GM19324 (cell line): ENCODE measurements around the gene P2RX2.

Experiments
- ATAC-seq: cut with Tn5 transposase; IDR thresholded peaks from one replicate; pipeline ENCODE4 v1.9.1; 2021; ENCODE audit warnings: mild to moderate bottlenecking, moderate library complexity; ENCODE audit not compliant: unreplicated experiment, low FRiP score

The P2RX2 gene

DNA sequence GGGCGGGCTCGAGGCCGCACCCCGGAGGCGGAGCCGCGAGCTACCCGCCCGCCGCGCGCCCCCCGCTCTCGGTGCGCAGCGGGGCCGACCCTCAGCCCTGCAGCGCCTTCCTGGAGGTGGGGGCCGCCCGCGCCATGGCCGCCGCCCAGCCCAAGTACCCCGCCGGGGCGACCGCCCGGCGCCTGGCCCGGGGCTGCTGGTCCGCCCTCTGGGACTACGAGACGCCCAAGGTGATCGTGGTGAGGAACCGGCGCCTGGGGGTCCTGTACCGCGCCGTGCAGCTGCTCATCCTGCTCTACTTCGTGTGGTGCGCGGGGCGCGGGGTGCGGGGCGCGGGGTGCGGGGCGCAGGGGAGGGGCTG is at the start of gene P2RX2:
Gene P2RX2, plus strand, starts transcription at position 94 of the 361 bp plus-strand sequence. Its CDS starts 41 bp downstream, at position 135.
- no peak for ATAC-seq

DNA sequence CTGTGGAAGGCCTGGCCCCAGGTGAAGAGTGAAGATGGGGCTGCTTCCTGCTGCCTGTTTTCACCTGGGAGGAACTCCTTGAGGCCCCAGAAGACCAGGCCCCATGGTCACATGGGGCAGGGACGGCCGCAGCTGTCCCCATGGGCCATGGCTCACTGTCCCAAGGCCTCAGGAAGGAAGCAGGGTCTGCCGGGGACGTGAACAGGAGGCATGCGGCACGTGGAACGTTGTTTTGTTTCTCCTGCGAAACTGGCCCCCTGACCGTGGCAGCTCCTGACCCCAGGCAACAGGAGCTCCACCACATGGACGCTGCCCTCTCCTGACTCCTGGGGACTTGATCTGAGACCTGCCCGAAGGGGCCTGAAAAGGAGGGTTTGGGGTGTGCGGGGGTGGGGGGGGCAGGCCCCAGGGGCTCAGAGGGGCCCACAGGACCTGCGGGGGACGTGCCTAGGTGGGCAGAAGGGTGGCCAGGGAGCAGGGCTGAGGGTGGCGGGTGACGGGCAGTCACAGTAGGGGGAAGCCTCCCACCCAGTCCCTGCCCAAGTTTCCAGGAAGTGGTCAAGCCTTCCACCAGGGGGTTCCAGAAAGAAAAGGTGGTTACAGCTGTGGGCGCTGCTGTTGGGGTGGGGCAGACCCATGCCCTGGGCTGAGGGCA is 49.6 kb upstream of the P2RX2 start:
- ATAC-seq: no peak

DNA sequence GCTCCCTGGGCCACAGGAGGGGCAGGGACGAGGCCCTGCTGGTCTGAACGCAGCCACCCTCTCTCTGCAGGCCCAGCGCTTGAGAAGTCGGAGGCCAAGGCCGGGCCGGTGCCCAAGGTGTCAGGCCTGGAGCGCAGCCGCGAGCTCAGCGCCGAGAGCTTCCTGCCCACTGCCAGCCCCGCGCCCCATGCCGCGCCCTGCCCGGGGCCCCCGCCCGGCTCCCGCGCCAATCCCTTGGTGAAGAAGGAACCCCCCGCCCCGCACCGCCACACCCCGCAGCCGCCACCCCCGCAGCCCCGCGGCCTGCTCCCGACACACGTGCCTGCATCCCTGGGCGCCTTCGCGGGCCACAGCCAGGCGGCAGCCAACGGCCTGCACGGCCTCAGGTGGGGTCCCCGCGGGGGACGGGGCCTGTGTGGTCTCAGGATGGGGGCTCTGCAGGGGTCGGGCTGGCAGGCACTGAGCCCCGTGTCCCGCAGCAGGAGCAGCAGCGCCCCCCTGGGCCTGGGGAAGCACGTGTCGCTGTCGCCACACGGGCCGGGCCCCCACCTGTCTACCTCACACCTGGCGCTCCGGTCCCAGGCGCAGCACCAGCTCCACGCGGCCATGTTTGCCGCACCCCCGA is 48.6 kb upstream of the P2RX2 start:
- ATAC-seq: no peak

DNA sequence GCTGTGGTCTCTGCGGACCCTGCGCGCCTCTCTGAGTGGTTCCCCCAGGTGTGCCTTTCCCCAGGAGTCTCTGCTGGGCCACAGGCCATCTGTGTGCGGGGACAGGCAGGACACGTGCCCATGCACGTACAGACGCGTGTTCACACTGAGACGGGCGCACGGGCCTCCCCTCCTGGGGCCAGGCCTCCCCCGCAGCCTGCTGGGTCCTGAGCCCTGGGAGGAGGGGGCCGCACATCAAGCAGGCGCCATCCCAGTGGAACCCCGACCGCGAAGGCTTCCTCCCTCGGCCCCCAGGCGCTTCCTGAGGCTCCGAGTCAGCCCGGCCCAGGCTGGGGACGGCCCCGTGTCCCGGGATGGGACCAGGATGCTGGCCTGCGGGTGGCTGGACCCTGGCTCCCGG is 47.9 kb upstream of the P2RX2 start:
- no peak for ATAC-seq

DNA sequence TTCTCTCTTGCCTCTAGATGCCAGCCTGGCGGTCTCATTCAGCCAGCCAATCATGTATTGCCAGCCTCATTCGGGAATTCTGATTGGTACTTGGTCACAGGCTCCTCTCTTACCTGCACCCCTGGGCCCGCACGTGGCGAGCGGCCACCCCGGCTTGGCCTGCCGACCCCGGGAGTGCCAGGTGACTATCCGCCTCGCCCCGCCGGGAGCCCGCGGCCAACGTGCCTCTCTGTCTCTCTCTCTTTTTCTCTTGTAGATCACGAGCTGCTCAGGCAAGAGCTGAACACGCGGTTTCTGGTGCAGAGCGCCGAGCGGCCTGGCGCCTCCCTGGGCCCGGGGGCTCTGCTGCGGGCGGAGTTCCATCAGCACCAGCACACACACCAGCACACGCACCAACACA is 47.5 kb upstream of the P2RX2 start:
- no peak for ATAC-seq

DNA sequence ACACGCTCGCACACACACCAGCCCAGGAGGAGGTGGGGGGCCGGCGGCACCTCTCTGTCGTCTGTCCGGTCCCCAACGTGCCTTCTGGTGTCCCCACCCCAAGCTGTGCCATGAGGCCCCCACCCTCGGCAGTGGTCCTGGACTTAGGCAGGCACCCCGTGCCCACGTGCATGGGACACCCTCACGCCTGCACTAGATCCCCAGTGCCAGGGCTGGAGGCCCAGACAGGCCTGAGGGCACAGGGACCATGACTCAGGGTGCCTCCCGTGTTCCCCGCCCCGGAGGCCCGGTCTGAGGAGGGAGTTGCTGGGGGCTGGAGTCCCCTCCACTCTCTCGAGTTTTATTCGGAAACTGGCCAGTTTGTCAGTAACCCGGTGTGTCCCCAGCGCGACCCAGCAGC is 47.0 kb upstream of the P2RX2 start:
- ATAC-seq: no peak

DNA sequence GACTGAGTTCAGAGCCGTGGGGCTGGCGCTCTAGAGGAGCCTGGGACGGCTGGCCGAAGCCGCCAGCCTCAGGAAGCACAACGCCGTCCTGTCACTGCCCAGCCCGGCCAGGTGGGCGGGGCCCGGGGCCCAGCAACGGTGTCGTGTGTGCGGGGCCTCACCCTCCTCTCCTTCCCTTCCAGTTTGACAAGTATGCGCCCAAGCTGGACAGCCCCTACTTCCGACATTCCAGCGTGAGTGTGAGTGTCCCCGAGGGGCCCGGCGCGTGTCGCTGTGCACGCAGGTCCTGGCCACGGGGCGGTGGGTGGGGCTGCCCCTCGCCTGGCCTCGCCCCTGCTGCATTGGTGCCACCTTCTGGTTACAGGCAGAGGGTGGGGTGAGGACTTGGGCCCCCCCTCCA is 46.5 kb upstream of the P2RX2 start:
- ATAC-seq: no peak

DNA sequence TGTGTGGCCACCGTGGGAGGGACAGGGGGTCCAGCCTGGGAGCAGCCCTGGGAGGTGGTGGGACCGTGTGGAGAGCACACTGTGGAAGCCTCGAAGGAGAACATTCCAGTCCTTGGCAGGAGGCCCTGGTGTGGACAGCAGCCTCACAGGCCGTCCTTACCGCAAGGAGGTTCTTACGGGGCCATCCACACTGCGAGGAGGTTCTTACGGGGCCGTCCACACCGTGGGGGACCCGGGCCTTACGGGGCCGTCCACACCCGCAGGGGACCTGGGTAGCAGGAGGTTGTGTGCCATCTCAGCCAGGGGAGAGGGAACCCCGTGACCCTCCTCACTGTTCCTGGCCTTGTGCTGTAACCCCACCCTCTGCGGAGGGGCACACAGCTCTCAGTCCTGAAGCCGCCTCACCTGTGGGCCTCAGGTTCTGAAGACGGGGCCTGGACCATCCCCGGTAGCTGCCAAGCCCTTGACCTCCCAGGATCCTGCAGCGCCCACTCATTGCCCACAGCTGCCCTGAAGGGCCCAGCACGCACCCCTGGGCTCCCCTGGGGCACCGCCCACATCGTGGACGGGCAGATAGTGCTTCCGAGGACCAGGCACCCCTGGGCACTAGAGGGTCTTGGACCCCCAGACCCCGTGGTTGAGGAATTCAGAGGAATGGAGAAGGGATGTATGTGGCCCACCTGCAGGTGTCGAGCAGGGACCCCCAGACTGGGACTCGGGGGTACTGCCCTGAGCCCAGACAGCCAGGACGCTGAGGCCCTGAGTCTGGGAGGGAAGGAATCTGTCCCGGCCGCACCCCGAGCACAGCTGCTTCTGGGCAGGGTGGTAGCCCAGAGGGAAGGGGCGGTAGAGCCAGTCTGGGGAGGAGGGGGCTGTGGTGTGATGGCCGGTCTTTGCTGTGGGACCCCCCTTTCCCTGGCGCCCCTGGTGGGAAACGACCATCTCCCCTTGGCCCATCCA is 45.5 kb upstream of the P2RX2 start:
- no peak for ATAC-seq

DNA sequence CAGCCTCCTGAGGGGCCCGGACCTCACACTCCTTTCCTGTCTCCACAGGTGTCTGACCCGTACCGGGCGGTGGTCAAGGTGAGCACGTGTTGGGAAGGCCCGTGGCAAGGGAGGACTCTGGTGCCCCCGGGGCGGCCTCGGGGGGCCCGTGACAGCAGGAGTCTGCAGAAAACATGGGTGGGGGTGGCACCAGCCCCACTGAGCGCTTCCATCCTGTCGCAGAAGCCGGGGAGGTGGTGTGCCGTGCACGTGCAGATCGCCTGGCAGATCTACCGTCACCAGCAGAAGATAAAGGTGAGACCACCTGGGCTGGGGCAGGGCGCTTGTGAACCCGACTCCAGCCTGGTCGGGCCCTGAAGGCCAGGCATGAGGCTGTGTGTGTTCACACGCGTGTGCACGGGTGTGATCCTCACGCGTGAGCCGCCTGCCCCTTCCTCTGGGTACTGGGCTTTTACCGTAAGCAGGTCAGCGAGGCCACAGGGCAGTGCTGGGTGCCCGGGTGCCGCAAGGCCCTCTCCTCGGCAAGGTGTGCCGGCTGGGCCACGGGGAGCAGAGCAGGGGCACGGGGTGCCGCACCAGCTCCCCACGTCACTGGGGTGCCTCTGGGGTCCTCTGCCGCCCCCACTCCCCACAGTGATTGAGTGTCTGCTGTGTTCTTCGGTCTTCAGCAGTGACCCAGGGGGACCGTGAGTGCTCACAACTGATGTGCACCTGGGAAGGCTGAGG is 44.1 kb upstream of the P2RX2 start:
- no peak for ATAC-seq

DNA sequence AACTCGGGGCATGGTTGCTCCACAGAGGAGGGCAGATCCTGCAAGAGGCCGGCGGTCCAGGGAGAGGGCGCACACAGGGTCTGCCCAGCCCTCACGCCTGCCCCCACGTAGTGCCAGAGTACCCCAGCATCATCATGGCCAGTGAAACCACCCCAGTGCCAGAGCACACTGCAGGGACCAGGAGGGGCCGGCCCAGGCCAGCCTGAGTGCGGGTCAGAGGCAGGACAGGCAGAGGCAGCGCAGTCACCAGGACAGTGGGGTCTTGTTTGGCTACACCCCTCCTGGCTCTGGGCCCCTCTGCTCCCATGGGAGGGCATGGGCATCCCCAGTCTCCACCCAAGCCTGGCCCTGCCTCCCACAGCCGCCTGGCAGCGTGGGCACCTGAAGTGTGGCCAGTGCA is 42.9 kb upstream of the P2RX2 start:
- ATAC-seq: no peak

DNA sequence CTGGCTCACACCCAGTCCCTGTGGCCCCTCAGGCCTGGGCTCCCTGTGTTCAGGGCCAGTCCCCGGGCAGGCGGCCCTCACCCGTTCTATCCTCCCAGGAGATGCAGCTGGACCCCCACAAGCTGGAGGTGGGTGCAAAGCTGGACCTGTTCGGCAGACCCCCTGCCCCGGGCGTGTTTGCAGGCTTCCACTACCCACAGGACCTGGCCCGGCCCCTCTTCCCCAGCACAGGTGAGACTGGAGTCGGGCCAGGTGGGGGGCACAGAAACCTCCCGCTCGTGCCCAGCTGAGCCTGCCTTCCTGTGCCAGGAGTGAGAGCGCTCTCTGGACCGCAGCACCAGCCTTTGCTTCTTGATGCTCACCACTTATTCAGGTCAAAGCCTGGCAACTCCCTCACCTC is 41.9 kb upstream of the P2RX2 start:
- ATAC-seq: no peak

DNA sequence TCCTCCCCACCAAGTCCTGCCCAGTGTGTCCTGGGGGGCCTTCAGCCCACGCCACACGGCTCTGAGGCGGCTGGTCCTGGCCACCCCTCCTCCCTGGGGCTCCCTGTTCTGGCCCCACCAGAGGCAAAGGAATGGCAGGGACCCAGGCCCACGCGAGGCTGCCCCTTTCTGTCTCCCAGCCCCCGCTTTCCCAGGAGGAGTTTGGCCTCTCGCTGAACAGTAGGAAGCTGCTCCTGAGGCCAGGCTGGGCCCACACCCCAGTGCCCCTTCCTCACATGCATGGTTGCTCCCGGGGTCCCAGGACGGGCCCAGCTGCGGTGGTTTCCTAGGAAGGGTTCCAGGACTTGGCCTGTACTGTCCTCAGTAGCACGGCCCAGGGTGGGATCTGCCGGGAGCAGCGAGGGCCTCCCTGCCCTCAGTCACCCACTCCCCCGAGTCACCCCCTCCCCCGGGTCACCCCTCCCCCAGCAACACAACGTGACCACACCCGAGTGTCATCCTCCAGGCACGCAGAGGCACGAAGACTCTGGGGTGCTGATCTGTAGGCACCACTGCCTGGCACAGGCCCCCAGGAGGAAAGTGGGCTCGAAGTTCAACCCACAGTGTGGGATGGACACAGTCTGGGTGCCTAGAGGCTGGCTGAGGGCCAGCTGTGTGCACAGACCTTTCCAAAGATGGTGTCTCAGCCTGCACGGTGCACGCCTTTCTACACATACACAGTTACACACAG is 41.2 kb upstream of the P2RX2 start:
- no peak for ATAC-seq

DNA sequence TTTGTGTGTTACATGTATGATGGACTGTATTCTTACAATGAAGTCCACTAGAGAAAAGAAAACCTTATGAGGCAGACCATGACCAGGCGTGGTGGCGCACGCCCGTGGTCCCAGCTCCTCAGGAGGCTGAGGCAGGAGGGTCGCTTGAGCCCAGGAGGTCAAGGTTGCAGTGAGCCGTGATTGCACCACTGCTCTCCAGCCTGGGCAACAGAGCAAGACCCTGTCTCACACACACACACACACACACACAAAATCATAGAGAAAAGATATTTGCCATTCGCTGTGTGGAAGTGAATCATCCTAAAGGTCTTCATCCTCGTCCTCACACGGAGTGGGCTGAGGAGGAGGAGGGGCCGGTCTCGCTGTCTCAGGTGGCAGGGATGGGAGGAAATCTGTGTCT is 40.5 kb upstream of the P2RX2 start:
- ATAC-seq: no peak

DNA sequence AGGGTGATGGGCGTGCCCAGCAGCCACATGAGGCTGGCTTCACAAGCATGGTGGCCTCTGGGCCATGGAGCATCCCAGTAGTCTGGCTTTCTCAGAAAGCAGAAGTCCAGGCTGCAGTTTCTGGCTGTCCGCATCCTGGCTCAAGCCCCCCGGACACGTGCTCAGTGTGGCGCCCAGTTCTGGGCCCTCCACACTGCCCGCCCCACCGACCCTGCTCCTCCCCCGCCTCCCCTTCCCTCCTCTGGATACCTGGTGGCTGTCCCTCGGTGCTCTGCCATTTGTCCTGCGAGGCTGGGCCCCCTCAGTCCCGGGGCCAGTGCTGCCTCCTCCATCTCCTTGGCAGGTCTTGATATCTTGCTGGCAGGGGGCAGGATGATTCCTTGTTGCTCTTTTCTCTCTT is 39.8 kb upstream of the P2RX2 start:
- ATAC-seq: no peak

DNA sequence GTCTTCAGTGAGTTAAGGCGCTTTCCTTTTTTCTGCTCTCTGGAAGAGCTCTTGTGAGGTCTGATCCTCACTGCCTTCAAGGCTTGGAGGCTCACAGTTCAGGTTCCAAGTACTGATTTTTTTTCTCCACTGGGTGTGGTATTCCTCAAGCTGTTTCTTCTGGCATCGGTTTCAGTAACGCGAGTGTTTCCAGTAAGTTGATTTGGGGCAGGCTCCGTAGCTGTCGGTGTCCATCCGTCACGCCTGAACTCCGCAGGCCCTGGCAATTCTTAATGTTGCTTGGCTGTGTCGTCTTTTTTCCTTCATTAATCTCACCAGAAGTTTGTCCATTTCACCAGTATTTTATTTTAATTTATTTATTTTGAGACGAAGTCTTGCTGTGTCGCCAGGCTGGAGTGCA is 38.8 kb upstream of the P2RX2 start:
- ATAC-seq: no peak

DNA sequence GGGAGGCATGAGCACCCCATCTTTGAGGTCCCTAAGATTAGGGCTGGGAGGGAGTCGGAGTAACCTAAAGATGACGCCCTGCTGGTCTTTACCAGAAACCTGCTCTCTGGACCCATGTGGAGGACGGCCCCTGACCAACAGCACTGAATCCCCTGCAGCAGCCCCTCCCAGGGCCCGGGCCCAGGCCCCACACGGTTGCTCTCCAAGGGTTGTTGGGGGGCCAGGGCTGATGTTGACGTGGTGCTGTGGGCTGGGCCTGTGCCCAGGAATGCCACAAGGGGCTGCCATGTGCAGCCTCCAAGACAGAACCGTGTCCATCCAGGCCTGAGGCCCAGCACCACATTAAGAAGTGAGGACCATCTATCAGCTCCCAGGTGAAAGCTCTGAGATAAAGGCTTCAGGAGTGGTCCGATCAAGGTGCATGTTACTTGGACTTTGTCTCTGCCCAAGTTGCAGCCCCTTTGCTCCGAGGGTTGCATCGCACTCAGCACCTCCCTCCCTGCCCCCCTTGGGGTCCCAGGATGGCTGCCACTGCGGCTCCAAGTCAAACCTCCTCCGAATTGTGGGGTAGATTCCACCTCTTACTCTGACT is 37.8 kb upstream of the P2RX2 start:
- ATAC-seq: no peak

DNA sequence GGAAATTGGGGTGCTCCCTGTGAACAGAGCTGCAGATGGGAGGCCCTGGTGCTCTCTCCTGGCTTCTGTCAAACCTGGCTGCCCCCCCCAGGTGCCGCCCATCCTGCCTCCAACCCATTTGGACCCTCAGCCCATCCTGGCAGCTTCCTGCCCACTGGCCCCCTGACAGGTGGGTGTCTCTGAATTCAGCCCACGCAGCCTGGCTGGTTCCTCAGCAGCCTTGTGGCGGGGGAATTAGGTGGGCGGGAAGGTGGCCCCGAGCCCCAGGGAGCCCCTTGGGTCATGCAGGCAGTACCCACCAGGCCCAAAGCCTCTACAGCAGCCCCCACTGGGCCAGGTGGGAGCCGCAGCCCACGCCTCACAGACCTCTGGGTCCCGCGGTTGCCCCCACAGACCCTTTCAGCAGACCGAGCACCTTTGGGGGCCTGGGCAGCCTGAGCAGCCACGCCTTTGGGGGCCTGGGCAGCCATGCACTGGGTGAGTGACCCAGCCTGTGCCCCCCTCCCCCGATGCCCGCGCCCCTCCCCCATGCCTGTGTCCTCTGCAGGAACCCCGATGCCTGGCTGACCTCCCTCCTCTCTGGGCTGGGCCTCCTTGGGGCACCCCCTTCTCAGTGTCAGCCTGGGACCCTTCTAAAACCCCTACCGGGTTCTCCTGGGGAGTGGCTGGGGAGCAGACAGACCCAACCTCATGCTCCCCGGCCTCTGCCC is 37.1 kb upstream of the P2RX2 start:
- no peak for ATAC-seq

DNA sequence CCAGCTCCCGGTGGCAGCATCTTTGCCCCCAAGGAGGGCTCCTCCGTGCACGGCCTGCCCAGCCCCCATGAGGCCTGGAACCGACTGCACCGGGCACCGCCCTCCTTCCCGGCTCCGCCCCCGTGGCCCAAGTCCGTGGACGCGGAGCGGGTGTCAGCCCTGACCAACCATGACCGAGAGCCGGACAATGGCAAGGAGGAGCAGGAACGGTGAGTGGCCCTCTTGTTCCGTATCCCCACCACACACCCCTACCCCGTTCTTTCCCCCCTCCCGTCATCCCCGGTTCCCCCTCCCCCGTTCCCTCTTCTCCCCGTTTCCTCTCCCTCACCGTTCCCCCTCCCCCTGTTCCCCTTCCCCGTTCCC is 36.5 kb upstream of the P2RX2 start:
- ATAC-seq: no peak
